GM23338 (cell line): ENCODE data around the gene RNGTT. TPM values are rescaled to one million over a fixed set of nuclear protein-coding genes. Genes with fewer than 3 reads are reported as not detected.

Experiments used
- ATAC-seq: fragments of 200-7000 bp; cut with Tn5 transposase; 3 replicates; pipeline ENCODE4 v1.9.1; 2020
- DNase-seq: peaks from one replicate; pipeline ENCODE4 v3.0.0-alpha.2; 2015; ENCODE audit warnings: low spot score
- H2AFZ ChIP-seq: fragments of 200-600 bp; sonication (generic); 2 replicates; pipeline ENCODE4 v1.8.0; 2016; ENCODE audit warnings: antibody characterized with exemption, mild to moderate bottlenecking, moderate library complexity
- H3F3A ChIP-seq: fragments of 200-600 bp; sonication (generic); replicated peaks from 2 replicates; pipeline ENCODE4 v1.8.0; 2017; ENCODE audit warnings: antibody characterized with exemption, mixed run types, low read depth
- H3K27ac ChIP-seq: fragments of 200-600 bp; sonication (generic); 2 replicates; pipeline ENCODE4 v1.6.1; 2016; ENCODE audit warnings: low read depth
- H3K27me3 ChIP-seq: fragments of 200-600 bp; sonication (generic); 2 replicates; pipeline ENCODE4 v1.8.0; 2016; ENCODE audit warnings: mild to moderate bottlenecking, mixed run types, moderate library complexity; ENCODE audit not compliant: insufficient read depth
- H3K36me3 ChIP-seq: fragments of 200-600 bp; sonication (generic); 2 replicates; pipeline ENCODE4 v1.8.0; 2016; ENCODE audit warnings: mild to moderate bottlenecking; ENCODE audit not compliant: insufficient read depth
- H3K4me1 ChIP-seq: fragments of 200-600 bp; sonication (generic); 2 replicates; pipeline ENCODE4 v1.8.0; 2016; ENCODE audit warnings: mild to moderate bottlenecking, moderate library complexity; ENCODE audit not compliant: insufficient read depth
- H3K4me2 ChIP-seq: fragments of 200-600 bp; sonication (generic); 2 replicates; pipeline ENCODE4 v1.7.1; 2017; ENCODE audit warnings: mixed run types
- H3K4me3 ChIP-seq: fragments of 200-600 bp; sonication (generic); 2 replicates; pipeline ENCODE4 v1.6.1; 2016; ENCODE audit warnings: mixed run types
- H3K79me2 ChIP-seq: fragments of 200-600 bp; sonication (generic); replicated peaks from 2 replicates; pipeline ENCODE4 v1.8.0; 2017; ENCODE audit warnings: mild to moderate bottlenecking; ENCODE audit not compliant: insufficient read depth
- H3K9me2 ChIP-seq: fragments of 200-600 bp; sonication (generic); 2 replicates; pipeline ENCODE4 v1.8.0; 2017; ENCODE audit not compliant: insufficient read depth
- H4K20me1 ChIP-seq: fragments of 200-600 bp; sonication (generic); replicated peaks from 2 replicates; pipeline ENCODE4 v1.8.0; 2017; ENCODE audit warnings: mild to moderate bottlenecking; ENCODE audit not compliant: insufficient read depth
- H3K27ac Mint-ChIP-seq: 2 replicates; pipeline ENCODE4 v1.8.0; 2020; ENCODE audit warnings: inconsistent platforms, mild to moderate bottlenecking, moderate library complexity, mixed read lengths
- H3K27me3 Mint-ChIP-seq: 3 replicates; pipeline ENCODE4 v1.8.0; 2022; ENCODE audit warnings: low read depth, mild to moderate bottlenecking, moderate library complexity, mixed read lengths, inconsistent platforms; ENCODE audit not compliant: insufficient read depth, poor library complexity
- H3K36me3 Mint-ChIP-seq: 3 replicates; pipeline ENCODE4 v1.8.0; 2021; ENCODE audit warnings: low read depth, mild to moderate bottlenecking, inconsistent platforms, moderate library complexity, mixed read lengths
- H3K4me1 Mint-ChIP-seq: 3 replicates; pipeline ENCODE4 v1.8.0; 2020; ENCODE audit warnings: mild to moderate bottlenecking, inconsistent platforms, mixed read lengths
- H3K4me3 Mint-ChIP-seq: 3 replicates; pipeline ENCODE4 v1.8.0; 2021; ENCODE audit warnings: moderate library complexity, mild to moderate bottlenecking, inconsistent platforms, mixed read lengths
- H3K9me3 Mint-ChIP-seq: 3 replicates; pipeline ENCODE4 v1.8.0; 2020; ENCODE audit warnings: moderate library complexity, mild to moderate bottlenecking, inconsistent platforms, mixed read lengths
- EZH2 ChIP-seq: fragments of 200-600 bp; sonication (generic); IDR thresholded peaks from one replicate; pipeline ENCODE4 v1.8.0; 2017; ENCODE audit warnings: antibody characterized with exemption, mild to moderate bottlenecking, low read depth; ENCODE audit not compliant: unreplicated experiment
- STAT1 ChIP-seq: IDR thresholded peaks from one replicate; pipeline ENCODE4 v1.6.1; 2016; ENCODE audit warnings: antibody characterized with exemption; ENCODE audit not compliant: unreplicated experiment
- ZNF331 ChIP-seq: fragments of 250-450 bp; sonication (Bioruptor Pico); IDR thresholded peaks from 2 replicates; pipeline ENCODE4 v1.5.0; 2020; ENCODE audit warnings: low read depth, mild to moderate bottlenecking, moderate library complexity
- polyA plus RNA-seq: library from polyadenylated mRNA; unstranded; fragments of >200 nt; fragmentation: Nextera tagmentation; extraction: Ambion mirVana; gene quantifications from 2 replicates; pipeline ENCODE4 v1.2.1, GENCODE V29; 2016
- total RNA-seq: library from RNA; depleted of rRNA; stranded (reverse); fragments of >200 nt; shearing (Covaris generic); gene quantifications from 2 replicates; pipeline ENCODE4 v1.2.3, GENCODE V29; 2014
- TF ChIP-seq, protein P1 (sequence below): IDR thresholded peaks from one replicate; pipeline ENCODE4 v1.6.1; 2018; ENCODE audit warnings: antibody characterized with exemption; ENCODE audit not compliant: unreplicated experiment
- TF ChIP-seq, protein P2 (sequence below): fragments of 250-450 bp; sonication (Bioruptor Pico); IDR thresholded peaks from 2 replicates; pipeline ENCODE4 v1.5.0; 2020; ENCODE audit warnings: mild to moderate bottlenecking, moderate library complexity

RNGTT gene
- total and polyA plus RNA-seq, 2 experiments from 2014 or later, result 11.2 to 29.2 TPM

DNA sequence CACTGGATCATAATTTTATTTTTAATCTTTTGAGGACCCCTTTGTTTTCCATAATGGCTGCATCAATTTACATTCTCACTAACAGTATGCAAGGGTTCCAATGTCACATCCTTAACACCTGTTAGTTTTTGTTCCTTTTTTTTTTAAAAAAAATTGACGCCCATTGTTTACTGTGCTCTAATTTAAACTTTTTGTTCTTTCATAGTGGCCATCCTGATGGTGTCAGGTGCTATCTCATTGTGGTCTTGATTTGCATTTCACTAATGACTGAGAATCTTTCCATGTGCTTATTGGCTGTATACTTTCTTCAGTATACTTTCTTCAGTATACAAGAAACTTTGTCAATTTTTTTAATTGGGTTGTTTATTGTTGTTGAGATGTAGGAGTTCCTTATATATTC is 347.0 kb downstream of the RNGTT start:
- H3K4me2 ChIP-seq, result no peak overlapping the region
- no peaks in the 10 kb centered on the region for H3K4me1 Mint-ChIP-seq
- peaks cover 3% of the 10 kb centered on the region; the same call in 1 of the 3 replicates for H3K36me3 Mint-ChIP-seq
- peaks cover 3% of the 10 kb centered on the region for H3K27me3 Mint-ChIP-seq
- no peaks in the 10 kb centered on the region for H4K20me1 ChIP-seq
- no peak overlapping the region for H3K4me3 Mint-ChIP-seq
- H3K4me3 ChIP-seq, result no peak overlapping the region
- TF ChIP-seq, protein P1, sequence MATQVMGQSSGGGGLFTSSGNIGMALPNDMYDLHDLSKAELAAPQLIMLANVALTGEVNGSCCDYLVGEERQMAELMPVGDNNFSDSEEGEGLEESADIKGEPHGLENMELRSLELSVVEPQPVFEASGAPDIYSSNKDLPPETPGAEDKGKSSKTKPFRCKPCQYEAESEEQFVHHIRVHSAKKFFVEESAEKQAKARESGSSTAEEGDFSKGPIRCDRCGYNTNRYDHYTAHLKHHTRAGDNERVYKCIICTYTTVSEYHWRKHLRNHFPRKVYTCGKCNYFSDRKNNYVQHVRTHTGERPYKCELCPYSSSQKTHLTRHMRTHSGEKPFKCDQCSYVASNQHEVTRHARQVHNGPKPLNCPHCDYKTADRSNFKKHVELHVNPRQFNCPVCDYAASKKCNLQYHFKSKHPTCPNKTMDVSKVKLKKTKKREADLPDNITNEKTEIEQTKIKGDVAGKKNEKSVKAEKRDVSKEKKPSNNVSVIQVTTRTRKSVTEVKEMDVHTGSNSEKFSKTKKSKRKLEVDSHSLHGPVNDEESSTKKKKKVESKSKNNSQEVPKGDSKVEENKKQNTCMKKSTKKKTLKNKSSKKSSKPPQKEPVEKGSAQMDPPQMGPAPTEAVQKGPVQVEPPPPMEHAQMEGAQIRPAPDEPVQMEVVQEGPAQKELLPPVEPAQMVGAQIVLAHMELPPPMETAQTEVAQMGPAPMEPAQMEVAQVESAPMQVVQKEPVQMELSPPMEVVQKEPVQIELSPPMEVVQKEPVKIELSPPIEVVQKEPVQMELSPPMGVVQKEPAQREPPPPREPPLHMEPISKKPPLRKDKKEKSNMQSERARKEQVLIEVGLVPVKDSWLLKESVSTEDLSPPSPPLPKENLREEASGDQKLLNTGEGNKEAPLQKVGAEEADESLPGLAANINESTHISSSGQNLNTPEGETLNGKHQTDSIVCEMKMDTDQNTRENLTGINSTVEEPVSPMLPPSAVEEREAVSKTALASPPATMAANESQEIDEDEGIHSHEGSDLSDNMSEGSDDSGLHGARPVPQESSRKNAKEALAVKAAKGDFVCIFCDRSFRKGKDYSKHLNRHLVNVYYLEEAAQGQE, result no peak
- TF ChIP-seq ZNF331 (no peak), STAT1 (no peak), EZH2 (no peak)
- TF ChIP-seq, protein P2, sequence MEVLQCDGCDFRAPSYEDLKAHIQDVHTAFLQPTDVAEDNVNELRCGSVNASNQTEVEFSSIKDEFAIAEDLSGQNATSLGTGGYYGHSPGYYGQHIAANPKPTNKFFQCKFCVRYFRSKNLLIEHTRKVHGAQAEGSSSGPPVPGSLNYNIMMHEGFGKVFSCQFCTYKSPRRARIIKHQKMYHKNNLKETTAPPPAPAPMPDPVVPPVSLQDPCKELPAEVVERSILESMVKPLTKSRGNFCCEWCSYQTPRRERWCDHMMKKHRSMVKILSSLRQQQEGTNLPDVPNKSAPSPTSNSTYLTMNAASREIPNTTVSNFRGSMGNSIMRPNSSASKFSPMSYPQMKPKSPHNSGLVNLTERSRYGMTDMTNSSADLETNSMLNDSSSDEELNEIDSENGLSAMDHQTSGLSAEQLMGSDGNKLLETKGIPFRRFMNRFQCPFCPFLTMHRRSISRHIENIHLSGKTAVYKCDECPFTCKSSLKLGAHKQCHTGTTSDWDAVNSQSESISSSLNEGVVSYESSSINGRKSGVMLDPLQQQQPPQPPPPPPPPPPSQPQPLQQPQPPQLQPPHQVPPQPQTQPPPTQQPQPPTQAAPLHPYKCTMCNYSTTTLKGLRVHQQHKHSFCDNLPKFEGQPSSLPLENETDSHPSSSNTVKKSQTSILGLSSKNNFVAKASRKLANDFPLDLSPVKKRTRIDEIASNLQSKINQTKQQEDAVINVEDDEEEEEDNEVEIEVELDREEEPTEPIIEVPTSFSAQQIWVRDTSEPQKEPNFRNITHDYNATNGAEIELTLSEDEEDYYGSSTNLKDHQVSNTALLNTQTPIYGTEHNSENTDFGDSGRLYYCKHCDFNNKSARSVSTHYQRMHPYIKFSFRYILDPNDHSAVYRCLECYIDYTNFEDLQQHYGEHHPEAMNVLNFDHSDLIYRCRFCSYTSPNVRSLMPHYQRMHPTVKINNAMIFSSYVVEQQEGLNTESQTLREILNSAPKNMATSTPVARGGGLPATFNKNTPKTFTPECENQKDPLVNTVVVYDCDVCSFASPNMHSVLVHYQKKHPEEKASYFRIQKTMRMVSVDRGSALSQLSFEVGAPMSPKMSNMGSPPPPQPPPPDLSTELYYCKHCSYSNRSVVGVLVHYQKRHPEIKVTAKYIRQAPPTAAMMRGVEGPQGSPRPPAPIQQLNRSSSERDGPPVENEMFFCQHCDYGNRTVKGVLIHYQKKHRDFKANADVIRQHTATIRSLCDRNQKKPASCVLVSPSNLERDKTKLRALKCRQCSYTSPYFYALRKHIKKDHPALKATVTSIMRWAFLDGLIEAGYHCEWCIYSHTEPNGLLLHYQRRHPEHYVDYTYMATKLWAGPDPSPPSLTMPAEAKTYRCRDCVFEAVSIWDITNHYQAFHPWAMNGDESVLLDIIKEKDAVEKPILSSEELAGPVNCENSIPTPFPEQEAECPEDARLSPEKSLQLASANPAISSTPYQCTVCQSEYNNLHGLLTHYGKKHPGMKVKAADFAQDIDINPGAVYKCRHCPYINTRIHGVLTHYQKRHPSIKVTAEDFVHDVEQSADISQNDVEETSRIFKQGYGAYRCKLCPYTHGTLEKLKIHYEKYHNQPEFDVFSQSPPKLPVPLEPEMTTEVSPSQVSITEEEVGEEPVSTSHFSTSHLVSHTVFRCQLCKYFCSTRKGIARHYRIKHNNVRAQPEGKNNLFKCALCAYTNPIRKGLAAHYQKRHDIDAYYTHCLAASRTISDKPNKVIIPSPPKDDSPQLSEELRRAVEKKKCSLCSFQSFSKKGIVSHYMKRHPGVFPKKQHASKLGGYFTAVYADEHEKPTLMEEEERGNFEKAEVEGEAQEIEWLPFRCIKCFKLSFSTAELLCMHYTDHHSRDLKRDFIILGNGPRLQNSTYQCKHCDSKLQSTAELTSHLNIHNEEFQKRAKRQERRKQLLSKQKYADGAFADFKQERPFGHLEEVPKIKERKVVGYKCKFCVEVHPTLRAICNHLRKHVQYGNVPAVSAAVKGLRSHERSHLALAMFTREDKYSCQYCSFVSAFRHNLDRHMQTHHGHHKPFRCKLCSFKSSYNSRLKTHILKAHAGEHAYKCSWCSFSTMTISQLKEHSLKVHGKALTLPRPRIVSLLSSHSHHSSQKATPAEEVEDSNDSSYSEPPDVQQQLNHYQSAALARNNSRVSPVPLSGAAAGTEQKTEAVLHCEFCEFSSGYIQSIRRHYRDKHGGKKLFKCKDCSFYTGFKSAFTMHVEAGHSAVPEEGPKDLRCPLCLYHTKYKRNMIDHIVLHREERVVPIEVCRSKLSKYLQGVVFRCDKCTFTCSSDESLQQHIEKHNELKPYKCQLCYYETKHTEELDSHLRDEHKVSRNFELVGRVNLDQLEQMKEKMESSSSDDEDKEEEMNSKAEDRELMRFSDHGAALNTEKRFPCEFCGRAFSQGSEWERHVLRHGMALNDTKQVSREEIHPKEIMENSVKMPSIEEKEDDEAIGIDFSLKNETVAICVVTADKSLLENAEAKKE (CRISPR knock-in tag), result no peak
- no peaks in the 10 kb centered on the region for H3K36me3 ChIP-seq
- no peaks in the 10 kb centered on the region for H3K9me2 ChIP-seq
- no peak overlapping the region for H2AFZ ChIP-seq
- ATAC-seq (no peak), DNase-seq (no peak)
- no peaks in the 10 kb centered on the region for H3K79me2 ChIP-seq
- H3K27ac ChIP-seq, result no peak overlapping the region
- H3K4me1 ChIP-seq, result no peaks in the 10 kb centered on the region; the same call in 1 of the 2 replicates
- no peaks in the 10 kb centered on the region for H3F3A ChIP-seq
- no peaks in the 10 kb centered on the region for H3K27me3 ChIP-seq
- H3K9me3 Mint-ChIP-seq, result no peaks in the 10 kb centered on the region
- no peak overlapping the region for H3K27ac Mint-ChIP-seq
